Activated naive CD8-positive, alpha-beta T cell treated with anti-CD3 and anti-CD28 coated beads, Interleukin-2, amount 10 ng/mL, durations not matched to agents 7 days and 5 days (primary cell): Measurements from ENCODE around the gene LRRC8A. TPM values are rescaled to one million over a fixed set of nuclear protein-coding genes. Genes with fewer than 3 reads are reported as not detected.

Experiments
- ATAC-seq: fragments of 150-1000 bp; cut with Tn5 transposase; one replicate; pipeline ENCODE4 v1.10.0; 2021; ENCODE audit warnings: low read depth, moderate library complexity
- POLR2A ChIA-PET: fragments of 350-600 bp; sonication (Branson Sonifier 250); formaldehyde crosslinking; loops from one replicate; lab custom pipeline; 2021; ENCODE audit warnings: antibody characterized with exemption; lab: Charles Lee
- DNase-seq: peaks from one replicate; pipeline ENCODE4 v3.0.0; 2021
- H3K27ac Mint-ChIP-seq: one replicate; pipeline ENCODE4 v1.8.0; 2022; ENCODE audit warnings: mild to moderate bottlenecking, mixed read lengths
- H3K27me3 Mint-ChIP-seq: one replicate; pipeline ENCODE4 v1.8.0; 2022; ENCODE audit warnings: mild to moderate bottlenecking, moderate library complexity, mixed read lengths
- H3K36me3 Mint-ChIP-seq: one replicate; pipeline ENCODE4 v1.8.0; 2021; ENCODE audit warnings: mild to moderate bottlenecking, mixed read lengths
- H3K4me1 Mint-ChIP-seq: one replicate; pipeline ENCODE4 v1.8.0; 2021; ENCODE audit warnings: mixed read lengths
- H3K4me3 Mint-ChIP-seq: one replicate; pipeline ENCODE4 v1.8.0; 2022; ENCODE audit warnings: mild to moderate bottlenecking, moderate library complexity, mixed read lengths
- H3K9me3 Mint-ChIP-seq: one replicate; pipeline ENCODE4 v1.8.0; 2021; ENCODE audit warnings: mixed read lengths
- total RNA-seq, 2 experiments: library from RNA; stranded (reverse); gene quantifications; one replicate each; pipeline ENCODE4 v1.2.3, GENCODE V29; 2021

Gene LRRC8A
- total RNA-seq, 2 experiments from 2014 or later: 24.1 to 25.9 TPM

- DNase-seq (no peak), ATAC-seq (no peak)
- no peaks in the 10 kb centered on the region for H3K4me1 Mint-ChIP-seq
- no peaks in the 10 kb centered on the region for H3K27me3 Mint-ChIP-seq
- peaks cover 13% of the 10 kb centered on the region for H3K36me3 Mint-ChIP-seq
- no peaks in the 10 kb centered on the region for H3K9me3 Mint-ChIP-seq
- H3K4me3 Mint-ChIP-seq: no peak within 1 kb of the TSS
- POLR2A ChIA-PET: interaction anchor here (0.6 kb wide), 1 partner anchor 14 kb away, joined by 7 read pairs; no protein-coding TSS in a partner anchor
- peak within 1 kb of the TSS; percentile 21 for H3K27ac Mint-ChIP-seq
Observed at GRCh38 chr9:128920381-128921058, 38.6 kb downstream of the LRRC8A start, which contains the start of gene PHYHD1. PHYHD1 (plus strand) TSS chr9:128920982; CDS start chr9:128922324, 1,342 bp downstream.

- peaks cover 9% of the 10 kb centered on the region for H3K36me3 Mint-ChIP-seq
- no peak overlapping the region for H3K4me3 Mint-ChIP-seq
- H3K4me1 Mint-ChIP-seq: peaks cover 5% of the 10 kb centered on the region
- H3K9me3 Mint-ChIP-seq: no peaks in the 10 kb centered on the region
- DNase-seq: no peak
- POLR2A ChIA-PET: interaction anchor here (0.6 to 1.3 kb wide), 3 partner anchors 21 to 315 kb away, joined by 4 to 5 read pairs (median 4); partner anchors contain the start of genes KYAT1 and LRRC8A
- no peak overlapping the region for H3K27ac Mint-ChIP-seq
- ATAC-seq: peak; percentile 32
- no peaks in the 10 kb centered on the region for H3K27me3 Mint-ChIP-seq
Observed at GRCh38 chr9:128921881-128922763, 40.2 kb downstream of the LRRC8A start.

GRCh38 chr9:128923493-128923883 lies 41.6 kb downstream of the LRRC8A start:
- Mint-ChIP-seq H3K36me3 (peaks cover 2% of the 10 kb centered on the region), H3K27me3 (no peaks in the 10 kb centered on the region), H3K27ac (no peak overlapping the region), H3K4me3 (no peak overlapping the region), H3K9me3 (no peaks in the 10 kb centered on the region), H3K4me1 (peaks cover 11% of the 10 kb centered on the region)
- POLR2A ChIA-PET: interaction anchor here (0.8 to 1.3 kb wide), 2 partner anchors 41 to 180 kb away, joined by 3 to 4 read pairs; partner anchors contain the start of genes KYAT1 and LRRC8A
- no peak for DNase-seq
- no peak for ATAC-seq

GRCh38 chr9:128927731-128928411 lies 45.9 kb downstream of the LRRC8A start:
- H3K27me3 Mint-ChIP-seq: no peaks in the 10 kb centered on the region
- no peaks in the 10 kb centered on the region for H3K36me3 Mint-ChIP-seq
- peak overlapping the region; percentile 7 for H3K27ac Mint-ChIP-seq
- no peak overlapping the region for H3K4me3 Mint-ChIP-seq
- POLR2A ChIA-PET: interaction anchor here (1.2 kb wide), 1 partner anchor 46 kb away, joined by 3 read pairs; the partner anchor contains the start of genes KYAT1 and LRRC8A
- ATAC-seq (peak; percentile 65), DNase-seq (peak; percentile 55)
- no peaks in the 10 kb centered on the region for H3K9me3 Mint-ChIP-seq
- peaks cover 11% of the 10 kb centered on the region for H3K4me1 Mint-ChIP-seq

- Mint-ChIP-seq H3K4me1 (peaks cover 11% of the 10 kb centered on the region), H3K27me3 (no peaks in the 10 kb centered on the region), H3K36me3 (no peaks in the 10 kb centered on the region), H3K4me3 (no peak overlapping the region), H3K9me3 (no peaks in the 10 kb centered on the region), H3K27ac (no peak overlapping the region)
- no peak for DNase-seq
- ATAC-seq: no peak
- POLR2A ChIA-PET: interaction anchor here (0.7 to 1.2 kb wide), 2 partner anchors 17 to 47 kb away, joined by 3 read pairs; partner anchors contain the start of genes KYAT1 and LRRC8A
Observed at GRCh38 chr9:128928624-128929023, 46.7 kb downstream of the LRRC8A start.

GRCh38 chr9:128929560-128929959 lies 47.6 kb downstream of the LRRC8A start:
- POLR2A ChIA-PET: no interaction called here
- ATAC-seq: no peak
- DNase-seq: no peak
- Mint-ChIP-seq H3K9me3 (no peaks in the 10 kb centered on the region), H3K27me3 (no peaks in the 10 kb centered on the region), H3K4me1 (peaks cover 11% of the 10 kb centered on the region), H3K36me3 (no peaks in the 10 kb centered on the region), H3K4me3 (no peak overlapping the region), H3K27ac (no peak overlapping the region)

GRCh38 chr9:128933731-128934130 lies 51.8 kb downstream of the LRRC8A start:
- POLR2A ChIA-PET: interaction anchor here (0.7 kb wide), 1 partner anchor 645 kb away, joined by 3 read pairs; no protein-coding TSS in a partner anchor
- H3K4me1 Mint-ChIP-seq: no peaks in the 10 kb centered on the region

GRCh38 chr9:128936171-128936865 lies 54.4 kb downstream of the LRRC8A start:
- POLR2A ChIA-PET: interaction anchor here (0.6 to 0.7 kb wide), 3 partner anchors 10 to 311 kb away, joined by 3 to 4 read pairs (median 3); no protein-coding TSS in a partner anchor
- Mint-ChIP-seq H3K4me1 (no peaks in the 10 kb centered on the region), H3K9me3 (no peaks in the 10 kb centered on the region), H3K4me3 (no peak overlapping the region), H3K36me3 (no peaks in the 10 kb centered on the region), H3K27ac (no peak overlapping the region), H3K27me3 (no peaks in the 10 kb centered on the region)
- ATAC-seq (no peak), DNase-seq (no peak)

More at GRCh38 chr9:128933731-128934130, 51.8 kb downstream of the LRRC8A start:
- no peaks in the 10 kb centered on the region for H3K36me3 Mint-ChIP-seq
- DNase-seq: no peak
- ATAC-seq: no peak
- H3K4me3 Mint-ChIP-seq: no peak overlapping the region
- H3K27ac Mint-ChIP-seq: no peak overlapping the region
- H3K27me3 Mint-ChIP-seq: no peaks in the 10 kb centered on the region
- H3K9me3 Mint-ChIP-seq: no peaks in the 10 kb centered on the region

GRCh38 chr9:128937310-128938165 lies 55.6 kb downstream of the LRRC8A start:
- H3K9me3 Mint-ChIP-seq: no peaks in the 10 kb centered on the region
- no peak for DNase-seq
- no peak for ATAC-seq
- no peaks in the 10 kb centered on the region for H3K36me3 Mint-ChIP-seq
- no peaks in the 10 kb centered on the region for H3K27me3 Mint-ChIP-seq
- no peak overlapping the region for H3K27ac Mint-ChIP-seq
- POLR2A ChIA-PET: interaction anchor here (0.6 to 0.7 kb wide), 2 partner anchors 59 to 313 kb away, joined by 3 read pairs; no protein-coding TSS in a partner anchor
- H3K4me1 Mint-ChIP-seq: no peaks in the 10 kb centered on the region
- no peak overlapping the region for H3K4me3 Mint-ChIP-seq

- no peaks in the 10 kb centered on the region for H3K9me3 Mint-ChIP-seq
- ATAC-seq (no peak), DNase-seq (no peak)
- no peak overlapping the region for H3K4me3 Mint-ChIP-seq
- no peaks in the 10 kb centered on the region for H3K27me3 Mint-ChIP-seq
- POLR2A ChIA-PET: no interaction called here
- H3K36me3 Mint-ChIP-seq: no peaks in the 10 kb centered on the region
- H3K27ac Mint-ChIP-seq: no peak overlapping the region
- H3K4me1 Mint-ChIP-seq: no peaks in the 10 kb centered on the region
Observed at GRCh38 chr9:128940271-128940921, 58.5 kb downstream of the LRRC8A start.

GRCh38 chr9:128940946-128941755 lies 59.2 kb downstream of the LRRC8A start:
- POLR2A ChIA-PET: no interaction called here
- DNase-seq: no peak
- Mint-ChIP-seq H3K36me3 (no peaks in the 10 kb centered on the region), H3K4me1 (peaks cover 5% of the 10 kb centered on the region), H3K4me3 (no peak overlapping the region), H3K9me3 (no peaks in the 10 kb centered on the region), H3K27me3 (no peaks in the 10 kb centered on the region), H3K27ac (no peak overlapping the region)
- no peak for ATAC-seq
